GM23338 (cell line): Measurements from ENCODE around the gene EIF2B5. TPM values are rescaled to one million over a fixed set of nuclear protein-coding genes. Genes with fewer than 3 reads are reported as not detected.
A peak's percentile ranks its signal among the peaks of the same experiment; 100 is the strongest.

Source experiments
- ATAC-seq: fragments of 200-7000 bp; cut with Tn5 transposase; 3 replicates; pipeline ENCODE4 v1.9.1; 2020
- DNase-seq: peaks from one replicate; pipeline ENCODE4 v3.0.0-alpha.2; 2015; ENCODE audit warnings: low spot score
- H2AFZ ChIP-seq: fragments of 200-600 bp; sonication (generic); 2 replicates; pipeline ENCODE4 v1.8.0; 2016; ENCODE audit warnings: antibody characterized with exemption, mild to moderate bottlenecking, moderate library complexity
- H3F3A ChIP-seq: fragments of 200-600 bp; sonication (generic); replicated peaks from 2 replicates; pipeline ENCODE4 v1.8.0; 2017; ENCODE audit warnings: antibody characterized with exemption, mixed run types, low read depth
- H3K27ac ChIP-seq: fragments of 200-600 bp; sonication (generic); 2 replicates; pipeline ENCODE4 v1.6.1; 2016; ENCODE audit warnings: low read depth
- H3K27me3 ChIP-seq: fragments of 200-600 bp; sonication (generic); 2 replicates; pipeline ENCODE4 v1.8.0; 2016; ENCODE audit warnings: mild to moderate bottlenecking, mixed run types, moderate library complexity; ENCODE audit not compliant: insufficient read depth
- H3K36me3 ChIP-seq: fragments of 200-600 bp; sonication (generic); 2 replicates; pipeline ENCODE4 v1.8.0; 2016; ENCODE audit warnings: mild to moderate bottlenecking; ENCODE audit not compliant: insufficient read depth
- H3K4me1 ChIP-seq: fragments of 200-600 bp; sonication (generic); 2 replicates; pipeline ENCODE4 v1.8.0; 2016; ENCODE audit warnings: mild to moderate bottlenecking, moderate library complexity; ENCODE audit not compliant: insufficient read depth
- H3K4me2 ChIP-seq: fragments of 200-600 bp; sonication (generic); 2 replicates; pipeline ENCODE4 v1.7.1; 2017; ENCODE audit warnings: mixed run types
- H3K4me3 ChIP-seq: fragments of 200-600 bp; sonication (generic); 2 replicates; pipeline ENCODE4 v1.6.1; 2016; ENCODE audit warnings: mixed run types
- H3K79me2 ChIP-seq: fragments of 200-600 bp; sonication (generic); replicated peaks from 2 replicates; pipeline ENCODE4 v1.8.0; 2017; ENCODE audit warnings: mild to moderate bottlenecking; ENCODE audit not compliant: insufficient read depth
- H3K9me2 ChIP-seq: fragments of 200-600 bp; sonication (generic); 2 replicates; pipeline ENCODE4 v1.8.0; 2017; ENCODE audit not compliant: insufficient read depth
- H4K20me1 ChIP-seq: fragments of 200-600 bp; sonication (generic); replicated peaks from 2 replicates; pipeline ENCODE4 v1.8.0; 2017; ENCODE audit warnings: mild to moderate bottlenecking; ENCODE audit not compliant: insufficient read depth
- H3K27ac Mint-ChIP-seq: 2 replicates; pipeline ENCODE4 v1.8.0; 2020; ENCODE audit warnings: inconsistent platforms, mild to moderate bottlenecking, moderate library complexity, mixed read lengths
- H3K27me3 Mint-ChIP-seq: 3 replicates; pipeline ENCODE4 v1.8.0; 2022; ENCODE audit warnings: low read depth, mild to moderate bottlenecking, moderate library complexity, mixed read lengths, inconsistent platforms; ENCODE audit not compliant: insufficient read depth, poor library complexity
- H3K36me3 Mint-ChIP-seq: 3 replicates; pipeline ENCODE4 v1.8.0; 2021; ENCODE audit warnings: low read depth, mild to moderate bottlenecking, inconsistent platforms, moderate library complexity, mixed read lengths
- H3K4me1 Mint-ChIP-seq: 3 replicates; pipeline ENCODE4 v1.8.0; 2020; ENCODE audit warnings: mild to moderate bottlenecking, inconsistent platforms, mixed read lengths
- H3K4me3 Mint-ChIP-seq: 3 replicates; pipeline ENCODE4 v1.8.0; 2021; ENCODE audit warnings: moderate library complexity, mild to moderate bottlenecking, inconsistent platforms, mixed read lengths
- H3K9me3 Mint-ChIP-seq: 3 replicates; pipeline ENCODE4 v1.8.0; 2020; ENCODE audit warnings: moderate library complexity, mild to moderate bottlenecking, inconsistent platforms, mixed read lengths
- CREB1 ChIP-seq: fragments of 250-450 bp; sonication (Bioruptor Pico); IDR thresholded peaks from 2 replicates; pipeline ENCODE4 v1.5.0; 2020; ENCODE audit warnings: low read depth, mild to moderate bottlenecking, moderate library complexity
- EZH2 ChIP-seq: fragments of 200-600 bp; sonication (generic); IDR thresholded peaks from one replicate; pipeline ENCODE4 v1.8.0; 2017; ENCODE audit warnings: antibody characterized with exemption, mild to moderate bottlenecking, low read depth; ENCODE audit not compliant: unreplicated experiment
- JUNB ChIP-seq: IDR thresholded peaks from one replicate; pipeline ENCODE4 v1.6.1; 2016; ENCODE audit warnings: antibody characterized with exemption; ENCODE audit not compliant: unreplicated experiment
- NANOG ChIP-seq: IDR thresholded peaks from 2 replicates; pipeline ENCODE4 v1.6.1; 2016; ENCODE audit warnings: antibody characterized with exemption, borderline replicate concordance
- POLR2AphosphoS5 ChIP-seq: IDR thresholded peaks from 2 replicates; pipeline ENCODE4 v1.6.1; 2016; ENCODE audit warnings: antibody characterized with exemption, low read depth
- STAT1 ChIP-seq: IDR thresholded peaks from one replicate; pipeline ENCODE4 v1.6.1; 2016; ENCODE audit warnings: antibody characterized with exemption; ENCODE audit not compliant: unreplicated experiment
- ZNF114 ChIP-seq: fragments of 250-450 bp; sonication (Bioruptor Pico); IDR thresholded peaks from 2 replicates; pipeline ENCODE4 v1.5.0; 2020; ENCODE audit warnings: mild to moderate bottlenecking, moderate library complexity
- ZNF331 ChIP-seq: fragments of 250-450 bp; sonication (Bioruptor Pico); IDR thresholded peaks from 2 replicates; pipeline ENCODE4 v1.5.0; 2020; ENCODE audit warnings: low read depth, mild to moderate bottlenecking, moderate library complexity
- polyA plus RNA-seq: library from polyadenylated mRNA; unstranded; fragments of >200 nt; fragmentation: Nextera tagmentation; extraction: Ambion mirVana; gene quantifications from 2 replicates; pipeline ENCODE4 v1.2.1, GENCODE V29; 2016
- total RNA-seq: library from RNA; depleted of rRNA; stranded (reverse); fragments of >200 nt; shearing (Covaris generic); gene quantifications from 2 replicates; pipeline ENCODE4 v1.2.3, GENCODE V29; 2014
- TF ChIP-seq, protein P1 (sequence below): IDR thresholded peaks from one replicate; pipeline ENCODE4 v1.6.1; 2018; ENCODE audit warnings: antibody characterized with exemption; ENCODE audit not compliant: unreplicated experiment
- TF ChIP-seq, protein P2 (sequence below), 2 experiments: fragments of 200-600 bp in 1 of 2; sonication (generic) in 1 of 2; conservative IDR thresholded peaks; 2 replicates each; pipeline versions ENCODE4 v1.5.1 to v1.6.1; 2016 to 2017; ENCODE audit warnings: antibody characterized with exemption in 2 of 2, low read depth in 2 of 2, mild to moderate bottlenecking in 2 of 2, moderate library complexity in 1 of 2
- TF ChIP-seq, protein P3 (sequence below): IDR thresholded peaks from 2 replicates; pipeline ENCODE4 v1.6.1; 2016; ENCODE audit warnings: antibody characterized with exemption
- TF ChIP-seq, protein P4 (sequence below): fragments of 250-450 bp; sonication (Bioruptor Pico); IDR thresholded peaks from 2 replicates; pipeline ENCODE4 v1.5.0; 2020; ENCODE audit warnings: mild to moderate bottlenecking, moderate library complexity

EIF2B5 gene
- total and polyA plus RNA-seq, 2 experiments from 2014 or later = 26.4 to 43.3 TPM

DNA sequence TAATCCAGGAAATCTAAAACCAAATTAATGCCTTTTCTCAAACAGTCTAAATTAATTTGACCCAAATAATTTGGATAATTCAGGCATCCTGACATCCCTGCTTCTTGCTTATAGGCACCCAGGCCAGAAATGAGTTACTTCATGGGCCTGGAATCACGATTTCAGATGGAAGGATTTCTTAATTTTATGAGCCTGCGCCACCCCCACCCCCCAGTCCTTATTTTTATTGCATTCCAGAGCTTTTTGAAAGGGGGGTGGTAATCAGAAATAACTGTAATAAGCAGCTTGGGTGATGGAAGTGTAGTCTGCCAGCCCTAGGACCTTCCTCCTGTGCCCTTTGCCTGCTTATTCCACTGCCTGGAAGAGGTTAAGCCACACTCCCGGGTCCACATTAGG lies 40.8 kb downstream of the EIF2B5 start:
- H3K27me3 Mint-ChIP-seq = peaks cover 7% of the 10 kb centered on the region
- peak overlapping the region; percentile 98 for H3K4me3 Mint-ChIP-seq
- TF ChIP-seq POLR2AphosphoS5 = no peak
- TF ChIP-seq, protein P1, sequence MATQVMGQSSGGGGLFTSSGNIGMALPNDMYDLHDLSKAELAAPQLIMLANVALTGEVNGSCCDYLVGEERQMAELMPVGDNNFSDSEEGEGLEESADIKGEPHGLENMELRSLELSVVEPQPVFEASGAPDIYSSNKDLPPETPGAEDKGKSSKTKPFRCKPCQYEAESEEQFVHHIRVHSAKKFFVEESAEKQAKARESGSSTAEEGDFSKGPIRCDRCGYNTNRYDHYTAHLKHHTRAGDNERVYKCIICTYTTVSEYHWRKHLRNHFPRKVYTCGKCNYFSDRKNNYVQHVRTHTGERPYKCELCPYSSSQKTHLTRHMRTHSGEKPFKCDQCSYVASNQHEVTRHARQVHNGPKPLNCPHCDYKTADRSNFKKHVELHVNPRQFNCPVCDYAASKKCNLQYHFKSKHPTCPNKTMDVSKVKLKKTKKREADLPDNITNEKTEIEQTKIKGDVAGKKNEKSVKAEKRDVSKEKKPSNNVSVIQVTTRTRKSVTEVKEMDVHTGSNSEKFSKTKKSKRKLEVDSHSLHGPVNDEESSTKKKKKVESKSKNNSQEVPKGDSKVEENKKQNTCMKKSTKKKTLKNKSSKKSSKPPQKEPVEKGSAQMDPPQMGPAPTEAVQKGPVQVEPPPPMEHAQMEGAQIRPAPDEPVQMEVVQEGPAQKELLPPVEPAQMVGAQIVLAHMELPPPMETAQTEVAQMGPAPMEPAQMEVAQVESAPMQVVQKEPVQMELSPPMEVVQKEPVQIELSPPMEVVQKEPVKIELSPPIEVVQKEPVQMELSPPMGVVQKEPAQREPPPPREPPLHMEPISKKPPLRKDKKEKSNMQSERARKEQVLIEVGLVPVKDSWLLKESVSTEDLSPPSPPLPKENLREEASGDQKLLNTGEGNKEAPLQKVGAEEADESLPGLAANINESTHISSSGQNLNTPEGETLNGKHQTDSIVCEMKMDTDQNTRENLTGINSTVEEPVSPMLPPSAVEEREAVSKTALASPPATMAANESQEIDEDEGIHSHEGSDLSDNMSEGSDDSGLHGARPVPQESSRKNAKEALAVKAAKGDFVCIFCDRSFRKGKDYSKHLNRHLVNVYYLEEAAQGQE = no peak
- no peak for TF ChIP-seq EZH2
- no peak for TF ChIP-seq ZNF114 (CRISPR knock-in tag)
- no peak for TF ChIP-seq NANOG
- no peak for TF ChIP-seq STAT1
- TF ChIP-seq, protein P2, sequence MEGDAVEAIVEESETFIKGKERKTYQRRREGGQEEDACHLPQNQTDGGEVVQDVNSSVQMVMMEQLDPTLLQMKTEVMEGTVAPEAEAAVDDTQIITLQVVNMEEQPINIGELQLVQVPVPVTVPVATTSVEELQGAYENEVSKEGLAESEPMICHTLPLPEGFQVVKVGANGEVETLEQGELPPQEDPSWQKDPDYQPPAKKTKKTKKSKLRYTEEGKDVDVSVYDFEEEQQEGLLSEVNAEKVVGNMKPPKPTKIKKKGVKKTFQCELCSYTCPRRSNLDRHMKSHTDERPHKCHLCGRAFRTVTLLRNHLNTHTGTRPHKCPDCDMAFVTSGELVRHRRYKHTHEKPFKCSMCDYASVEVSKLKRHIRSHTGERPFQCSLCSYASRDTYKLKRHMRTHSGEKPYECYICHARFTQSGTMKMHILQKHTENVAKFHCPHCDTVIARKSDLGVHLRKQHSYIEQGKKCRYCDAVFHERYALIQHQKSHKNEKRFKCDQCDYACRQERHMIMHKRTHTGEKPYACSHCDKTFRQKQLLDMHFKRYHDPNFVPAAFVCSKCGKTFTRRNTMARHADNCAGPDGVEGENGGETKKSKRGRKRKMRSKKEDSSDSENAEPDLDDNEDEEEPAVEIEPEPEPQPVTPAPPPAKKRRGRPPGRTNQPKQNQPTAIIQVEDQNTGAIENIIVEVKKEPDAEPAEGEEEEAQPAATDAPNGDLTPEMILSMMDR (conservative IDR thresholded peaks at IDR 0.05; ENCODE audit: low read depth in 2 of 2) = no peak
- TF ChIP-seq, protein P3, sequence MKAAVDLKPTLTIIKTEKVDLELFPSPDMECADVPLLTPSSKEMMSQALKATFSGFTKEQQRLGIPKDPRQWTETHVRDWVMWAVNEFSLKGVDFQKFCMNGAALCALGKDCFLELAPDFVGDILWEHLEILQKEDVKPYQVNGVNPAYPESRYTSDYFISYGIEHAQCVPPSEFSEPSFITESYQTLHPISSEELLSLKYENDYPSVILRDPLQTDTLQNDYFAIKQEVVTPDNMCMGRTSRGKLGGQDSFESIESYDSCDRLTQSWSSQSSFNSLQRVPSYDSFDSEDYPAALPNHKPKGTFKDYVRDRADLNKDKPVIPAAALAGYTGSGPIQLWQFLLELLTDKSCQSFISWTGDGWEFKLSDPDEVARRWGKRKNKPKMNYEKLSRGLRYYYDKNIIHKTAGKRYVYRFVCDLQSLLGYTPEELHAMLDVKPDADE = no peak
- TF ChIP-seq, protein P4, sequence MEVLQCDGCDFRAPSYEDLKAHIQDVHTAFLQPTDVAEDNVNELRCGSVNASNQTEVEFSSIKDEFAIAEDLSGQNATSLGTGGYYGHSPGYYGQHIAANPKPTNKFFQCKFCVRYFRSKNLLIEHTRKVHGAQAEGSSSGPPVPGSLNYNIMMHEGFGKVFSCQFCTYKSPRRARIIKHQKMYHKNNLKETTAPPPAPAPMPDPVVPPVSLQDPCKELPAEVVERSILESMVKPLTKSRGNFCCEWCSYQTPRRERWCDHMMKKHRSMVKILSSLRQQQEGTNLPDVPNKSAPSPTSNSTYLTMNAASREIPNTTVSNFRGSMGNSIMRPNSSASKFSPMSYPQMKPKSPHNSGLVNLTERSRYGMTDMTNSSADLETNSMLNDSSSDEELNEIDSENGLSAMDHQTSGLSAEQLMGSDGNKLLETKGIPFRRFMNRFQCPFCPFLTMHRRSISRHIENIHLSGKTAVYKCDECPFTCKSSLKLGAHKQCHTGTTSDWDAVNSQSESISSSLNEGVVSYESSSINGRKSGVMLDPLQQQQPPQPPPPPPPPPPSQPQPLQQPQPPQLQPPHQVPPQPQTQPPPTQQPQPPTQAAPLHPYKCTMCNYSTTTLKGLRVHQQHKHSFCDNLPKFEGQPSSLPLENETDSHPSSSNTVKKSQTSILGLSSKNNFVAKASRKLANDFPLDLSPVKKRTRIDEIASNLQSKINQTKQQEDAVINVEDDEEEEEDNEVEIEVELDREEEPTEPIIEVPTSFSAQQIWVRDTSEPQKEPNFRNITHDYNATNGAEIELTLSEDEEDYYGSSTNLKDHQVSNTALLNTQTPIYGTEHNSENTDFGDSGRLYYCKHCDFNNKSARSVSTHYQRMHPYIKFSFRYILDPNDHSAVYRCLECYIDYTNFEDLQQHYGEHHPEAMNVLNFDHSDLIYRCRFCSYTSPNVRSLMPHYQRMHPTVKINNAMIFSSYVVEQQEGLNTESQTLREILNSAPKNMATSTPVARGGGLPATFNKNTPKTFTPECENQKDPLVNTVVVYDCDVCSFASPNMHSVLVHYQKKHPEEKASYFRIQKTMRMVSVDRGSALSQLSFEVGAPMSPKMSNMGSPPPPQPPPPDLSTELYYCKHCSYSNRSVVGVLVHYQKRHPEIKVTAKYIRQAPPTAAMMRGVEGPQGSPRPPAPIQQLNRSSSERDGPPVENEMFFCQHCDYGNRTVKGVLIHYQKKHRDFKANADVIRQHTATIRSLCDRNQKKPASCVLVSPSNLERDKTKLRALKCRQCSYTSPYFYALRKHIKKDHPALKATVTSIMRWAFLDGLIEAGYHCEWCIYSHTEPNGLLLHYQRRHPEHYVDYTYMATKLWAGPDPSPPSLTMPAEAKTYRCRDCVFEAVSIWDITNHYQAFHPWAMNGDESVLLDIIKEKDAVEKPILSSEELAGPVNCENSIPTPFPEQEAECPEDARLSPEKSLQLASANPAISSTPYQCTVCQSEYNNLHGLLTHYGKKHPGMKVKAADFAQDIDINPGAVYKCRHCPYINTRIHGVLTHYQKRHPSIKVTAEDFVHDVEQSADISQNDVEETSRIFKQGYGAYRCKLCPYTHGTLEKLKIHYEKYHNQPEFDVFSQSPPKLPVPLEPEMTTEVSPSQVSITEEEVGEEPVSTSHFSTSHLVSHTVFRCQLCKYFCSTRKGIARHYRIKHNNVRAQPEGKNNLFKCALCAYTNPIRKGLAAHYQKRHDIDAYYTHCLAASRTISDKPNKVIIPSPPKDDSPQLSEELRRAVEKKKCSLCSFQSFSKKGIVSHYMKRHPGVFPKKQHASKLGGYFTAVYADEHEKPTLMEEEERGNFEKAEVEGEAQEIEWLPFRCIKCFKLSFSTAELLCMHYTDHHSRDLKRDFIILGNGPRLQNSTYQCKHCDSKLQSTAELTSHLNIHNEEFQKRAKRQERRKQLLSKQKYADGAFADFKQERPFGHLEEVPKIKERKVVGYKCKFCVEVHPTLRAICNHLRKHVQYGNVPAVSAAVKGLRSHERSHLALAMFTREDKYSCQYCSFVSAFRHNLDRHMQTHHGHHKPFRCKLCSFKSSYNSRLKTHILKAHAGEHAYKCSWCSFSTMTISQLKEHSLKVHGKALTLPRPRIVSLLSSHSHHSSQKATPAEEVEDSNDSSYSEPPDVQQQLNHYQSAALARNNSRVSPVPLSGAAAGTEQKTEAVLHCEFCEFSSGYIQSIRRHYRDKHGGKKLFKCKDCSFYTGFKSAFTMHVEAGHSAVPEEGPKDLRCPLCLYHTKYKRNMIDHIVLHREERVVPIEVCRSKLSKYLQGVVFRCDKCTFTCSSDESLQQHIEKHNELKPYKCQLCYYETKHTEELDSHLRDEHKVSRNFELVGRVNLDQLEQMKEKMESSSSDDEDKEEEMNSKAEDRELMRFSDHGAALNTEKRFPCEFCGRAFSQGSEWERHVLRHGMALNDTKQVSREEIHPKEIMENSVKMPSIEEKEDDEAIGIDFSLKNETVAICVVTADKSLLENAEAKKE (CRISPR knock-in tag) = no peak
- no peak for TF ChIP-seq ZNF331 (CRISPR knock-in tag)
- no peak for TF ChIP-seq CREB1 (CRISPR knock-in tag)
- TF ChIP-seq JUNB = no peak
- Histone ChIP-seq H3K36me3 (peaks cover 10% of the 10 kb centered on the region), H3K4me1 (peaks cover 15% of the 10 kb centered on the region), H3K4me2 (peak overlapping the region; percentile 97), H3K27me3 (no peaks in the 10 kb centered on the region), H2AFZ (no peak overlapping the region), H3K4me3 (peak overlapping the region; percentile 92), H3K79me2 (peaks cover 40% of the 10 kb centered on the region), H3K9me2 (no peaks in the 10 kb centered on the region), H4K20me1 (peaks cover 4% of the 10 kb centered on the region), H3F3A (0 out of 2 replicates have a peak, but pooled peaks cover 4% of the 10 kb centered on the region), H3K27ac (peak overlapping the region; percentile 97)
- DNase-seq (no peak), ATAC-seq (peak; percentile 5)
- no peaks in the 10 kb centered on the region for H3K9me3 Mint-ChIP-seq
- H3K27ac Mint-ChIP-seq = peak overlapping the region; percentile 99
- H3K4me1 Mint-ChIP-seq = peaks cover 34% of the 10 kb centered on the region
- peaks cover 53% of the 10 kb centered on the region for H3K36me3 Mint-ChIP-seq
